Muscle of back (tissue), 11 donors: Measurements from ENCODE around the gene INSIG2. TPM values are rescaled to one million over a fixed set of nuclear protein-coding genes. Genes with fewer than 3 reads are reported as not detected.

ENCODE experiments used
- DNase-seq, 3 donors: peaks; one replicate each; pipeline versions ENCODE4 v3.0.0 to v3.0.0-alpha.2; 2013
- polyA plus RNA-seq, 10 donors: library from polyadenylated mRNA; unstranded; fragments of 120-200 nt; gene quantifications; one replicate each; pipeline ENCODE4 v1.2.1, GENCODE V29; 2013; ENCODE audit not compliant: insufficient read length in 10 of 10

INSIG2 gene
- polyA plus RNA-seq, 10 donors: 15.1 to 25.0 (median 22.1) TPM

DNA sequence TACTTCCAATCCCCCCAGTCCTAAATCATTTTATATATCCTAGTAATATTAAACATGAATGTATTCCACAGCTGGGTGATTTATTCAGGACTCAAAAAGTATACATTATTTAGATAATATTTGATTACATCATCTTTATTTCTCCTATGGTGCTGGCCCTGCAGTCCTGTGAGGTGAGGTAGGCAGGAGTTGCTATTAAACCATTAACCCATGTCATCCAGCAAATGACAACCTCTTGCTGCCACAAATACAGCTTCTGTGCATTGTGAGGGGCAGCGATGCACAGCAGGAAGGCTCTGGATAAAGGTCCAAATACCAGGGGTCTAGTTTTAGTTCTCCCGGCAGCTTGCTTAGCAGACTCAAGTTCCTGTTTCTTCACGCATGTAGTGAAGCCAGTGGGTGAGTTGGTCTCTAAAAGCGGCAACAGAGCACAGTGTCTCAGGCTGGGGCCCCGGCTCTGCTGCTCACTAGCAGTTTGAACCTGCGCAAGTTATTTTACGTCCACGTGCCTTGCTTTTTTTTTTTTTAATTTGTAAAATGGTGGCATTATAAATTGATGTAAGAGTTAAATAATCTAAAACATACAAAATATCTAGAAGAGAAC lies 36.1 kb downstream of the INSIG2 start:
- peak in 1 of 3 donors; percentile 20 for DNase-seq

DNA sequence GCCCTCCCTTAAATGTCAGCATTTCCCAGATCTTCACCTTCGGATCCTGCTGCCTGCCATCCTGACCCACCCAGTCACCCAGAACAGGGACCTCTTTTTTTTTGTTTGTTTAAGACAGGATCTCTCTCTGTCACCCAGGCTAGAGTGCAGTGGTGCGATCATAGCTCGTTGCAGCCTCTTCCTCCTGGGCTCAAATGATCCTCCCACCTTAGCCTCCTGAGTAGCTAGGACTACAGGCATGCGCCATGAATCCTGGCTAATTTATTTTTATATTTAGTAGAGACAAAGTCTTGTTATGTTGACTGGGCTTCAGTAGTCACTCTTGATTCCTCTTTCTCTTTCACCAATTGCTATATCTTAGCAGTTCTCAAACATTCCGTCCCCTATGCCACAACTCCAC lies 39.0 kb downstream of the INSIG2 start:
- no peak for DNase-seq

GRCh38 chr2:118128826-118129225 lies 40.6 kb downstream of the INSIG2 start:
- DNase-seq: no peak

DNA sequence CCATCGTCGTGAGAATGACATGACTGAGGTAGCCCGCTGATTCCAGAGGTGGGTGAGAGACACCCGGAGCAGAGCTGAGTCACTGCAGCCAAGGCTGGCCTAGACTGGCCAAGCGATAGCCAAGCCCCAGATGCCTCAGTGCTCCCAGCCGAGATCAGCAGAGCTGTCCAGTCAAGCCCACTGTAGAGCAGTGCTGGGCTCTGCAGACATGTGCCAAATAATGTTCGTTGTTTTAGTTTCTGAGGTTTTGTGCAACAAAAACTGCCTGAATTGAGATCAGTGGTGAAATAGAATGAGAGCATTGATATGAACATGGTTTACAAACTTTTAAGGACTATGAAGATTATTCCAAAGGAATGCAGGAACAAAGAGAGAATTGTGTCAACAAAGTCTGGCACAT lies 42.1 kb downstream of the INSIG2 start:
- no peak for DNase-seq

DNA sequence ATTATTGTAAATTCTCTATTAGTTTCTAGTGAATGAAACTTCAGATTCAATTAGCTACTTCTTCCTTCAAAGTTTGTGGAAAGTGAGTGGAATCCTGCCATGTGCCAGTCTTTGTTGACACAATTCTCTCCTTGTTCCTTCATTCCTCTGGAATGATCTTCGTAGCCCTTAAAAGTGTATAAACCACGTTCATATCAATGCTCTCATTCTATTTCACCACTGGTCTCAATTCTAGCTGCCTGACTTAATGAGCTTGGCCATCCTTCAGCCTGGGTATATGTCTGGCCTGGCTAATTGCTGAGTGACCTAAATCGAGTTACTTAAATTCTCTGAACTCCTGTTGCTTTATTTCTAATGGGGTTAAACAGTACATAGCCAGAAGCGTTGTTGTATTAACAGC lies 43.5 kb downstream of the INSIG2 start:
- no peak for DNase-seq

- no peak for DNase-seq
Observed at GRCh38 chr2:118133916-118134315, 45.6 kb downstream of the INSIG2 start.

DNA sequence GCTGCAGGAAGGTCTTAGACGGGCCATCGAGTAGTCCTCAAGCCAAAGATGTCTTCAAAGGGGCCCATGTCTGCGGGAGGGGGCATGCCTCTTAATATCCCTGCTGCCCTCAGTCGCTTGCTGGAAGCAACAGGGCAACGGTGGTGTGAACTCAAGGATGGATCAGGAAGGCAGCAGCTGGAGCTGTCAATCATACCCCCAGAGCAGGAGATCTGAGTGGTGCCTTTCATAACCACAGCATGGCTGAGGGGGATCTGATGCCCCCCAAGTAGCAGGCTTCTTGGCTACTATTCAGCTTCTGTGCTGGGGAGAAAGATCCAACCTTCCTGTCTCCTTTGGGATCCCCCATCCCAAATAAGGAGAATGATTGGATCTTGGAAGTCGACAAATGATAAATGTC lies 46.4 kb downstream of the INSIG2 start:
- no peak for DNase-seq

DNA sequence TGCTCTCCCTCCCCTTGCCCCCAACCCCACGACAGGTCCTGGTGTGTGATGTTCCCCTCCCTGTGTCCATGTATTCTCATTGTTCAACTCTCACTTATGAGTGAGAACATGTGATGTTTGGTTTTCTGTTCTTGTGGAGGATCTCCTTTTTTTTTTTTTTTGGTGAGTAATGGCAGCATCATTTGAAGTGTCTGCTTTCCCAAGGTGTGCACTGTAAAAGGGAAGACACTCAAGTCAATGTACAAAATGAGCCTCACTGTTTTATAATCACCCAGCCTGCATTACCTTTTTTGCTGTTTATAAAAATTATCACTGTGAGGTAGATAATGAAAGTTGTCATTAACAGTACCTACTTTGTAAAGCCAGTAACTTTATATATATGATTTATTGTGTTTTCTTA lies 56.9 kb downstream of the INSIG2 start:
- no peak for DNase-seq

DNA sequence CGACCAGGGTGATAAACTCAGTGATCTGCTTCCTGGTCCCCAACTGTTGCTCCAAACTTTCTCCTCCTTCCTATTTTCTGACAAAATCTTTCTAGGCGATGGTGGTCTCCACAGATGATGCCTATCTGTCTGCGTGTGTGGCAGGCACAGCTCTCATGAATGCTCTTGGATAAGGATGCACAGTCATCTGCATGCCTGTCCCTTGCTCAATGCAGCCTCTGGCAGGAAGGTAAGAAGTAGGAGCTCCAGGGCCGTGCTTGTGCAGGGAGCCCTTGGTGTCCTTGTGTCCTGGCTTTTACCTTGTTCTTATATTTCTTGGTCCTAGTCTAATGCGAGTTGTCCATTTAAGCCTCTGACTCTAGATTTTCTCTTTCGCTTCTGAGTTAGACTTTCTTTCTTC lies 57.5 kb downstream of the INSIG2 start:
- DNase-seq: no peak

DNA sequence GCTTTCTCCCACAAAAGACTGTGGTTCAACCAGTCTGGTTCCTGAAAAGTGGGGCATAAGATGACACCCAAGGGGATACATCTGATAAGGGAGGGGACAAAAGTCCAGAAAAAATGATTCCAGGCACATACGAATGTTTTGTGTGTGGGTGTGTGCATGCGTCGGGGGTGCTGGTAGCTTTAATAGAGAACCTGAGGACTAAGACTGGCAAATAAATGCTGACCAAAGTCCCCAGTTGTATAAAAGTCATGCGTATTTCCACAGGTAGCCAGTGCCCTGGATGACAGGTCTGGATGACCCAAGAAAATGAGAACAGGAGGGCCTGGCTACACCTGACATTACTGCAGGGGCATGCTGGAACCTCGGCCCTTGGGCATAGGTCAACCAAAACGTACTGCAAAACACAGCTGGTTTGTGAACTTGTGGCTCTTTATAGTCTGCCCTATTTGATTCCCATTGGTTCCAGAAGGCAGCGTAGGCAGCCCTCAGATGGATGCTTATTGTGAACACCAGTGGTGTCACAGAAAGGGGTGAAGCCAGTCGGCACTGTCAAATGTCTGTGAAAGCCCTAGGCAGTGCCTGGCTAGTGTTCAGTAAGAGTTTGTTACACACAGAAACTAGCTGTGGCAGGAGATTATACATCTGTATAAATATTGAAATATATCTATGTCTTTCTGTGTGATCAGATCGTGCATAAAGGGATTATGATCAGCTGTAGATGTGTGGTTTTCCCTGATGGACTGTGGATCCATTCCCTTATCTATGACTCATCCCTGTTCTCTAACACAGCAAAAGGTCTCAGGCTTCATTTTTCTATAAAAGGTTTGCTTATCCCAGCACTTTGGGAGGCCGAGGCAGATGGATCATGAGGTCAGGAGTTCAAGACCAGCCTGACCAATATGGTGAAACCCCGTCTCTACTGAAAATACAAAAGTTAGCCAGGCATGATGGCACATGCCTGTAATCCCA lies 58.3 kb downstream of the INSIG2 start:
- DNase-seq: no peak

GRCh38 chr2:118148133-118148532 lies 59.9 kb downstream of the INSIG2 start:
- DNase-seq: peak in 1 of 3 donors; percentile 15

DNA sequence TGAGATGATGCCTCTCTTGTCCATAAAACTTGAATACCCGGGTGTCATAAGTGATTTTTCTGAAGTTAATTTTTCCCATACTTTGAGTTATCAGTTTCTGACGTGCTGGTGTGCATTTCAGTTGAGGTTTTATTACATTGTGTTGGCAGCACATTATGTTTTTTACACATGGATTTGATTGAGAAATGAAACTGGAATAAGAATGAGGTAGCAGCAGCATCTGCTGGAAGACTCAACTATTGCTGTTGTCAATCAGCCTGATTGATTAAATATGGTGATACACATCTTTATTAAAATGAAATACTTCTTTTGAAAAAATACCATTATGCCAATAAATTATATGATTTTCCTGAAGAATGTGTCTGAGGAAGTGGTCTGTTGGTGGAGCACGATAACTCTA lies 60.5 kb downstream of the INSIG2 start:
- peak in 2 of 3 donors; percentile 25 to 73 for DNase-seq

DNA sequence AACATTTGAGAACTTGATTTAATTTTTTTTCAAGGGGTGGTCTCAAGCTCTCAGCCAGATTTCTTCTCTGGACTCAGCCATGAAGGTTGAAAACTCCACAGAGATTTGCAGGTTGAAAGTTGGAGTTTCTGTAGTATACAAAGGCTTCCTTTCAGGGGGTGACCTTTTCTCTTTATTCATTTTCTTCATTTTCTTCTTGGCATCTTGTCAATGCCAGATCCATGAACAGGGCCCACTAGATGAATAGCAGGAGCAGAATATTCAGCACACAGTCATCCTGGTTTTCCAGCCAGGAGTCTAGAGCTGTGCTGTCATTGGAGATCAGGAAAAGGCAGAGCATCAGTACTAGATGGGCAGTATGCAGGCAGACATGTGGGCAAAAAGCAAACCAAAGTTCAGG lies 62.0 kb downstream of the INSIG2 start:
- DNase-seq: no peak

DNA sequence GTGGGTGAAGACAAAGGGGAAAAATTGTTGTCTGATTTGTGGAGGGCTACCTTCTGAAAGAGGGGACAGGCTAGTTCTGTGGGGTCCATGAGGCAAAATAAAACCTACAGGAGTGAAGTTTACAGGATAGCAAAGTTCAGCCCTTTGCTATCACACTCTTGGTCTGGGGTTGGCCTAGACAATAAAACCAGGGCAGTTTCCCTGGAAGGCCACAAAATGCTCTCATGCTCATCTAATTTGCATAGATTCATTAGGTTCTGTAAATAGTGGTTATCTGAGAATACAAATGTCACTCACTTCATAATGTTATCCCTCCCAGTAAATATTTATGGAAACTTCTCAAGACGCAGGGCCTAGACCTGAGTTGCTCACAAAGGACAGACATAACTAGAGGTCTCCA lies 63.6 kb downstream of the INSIG2 start:
- no peak for DNase-seq

DNA sequence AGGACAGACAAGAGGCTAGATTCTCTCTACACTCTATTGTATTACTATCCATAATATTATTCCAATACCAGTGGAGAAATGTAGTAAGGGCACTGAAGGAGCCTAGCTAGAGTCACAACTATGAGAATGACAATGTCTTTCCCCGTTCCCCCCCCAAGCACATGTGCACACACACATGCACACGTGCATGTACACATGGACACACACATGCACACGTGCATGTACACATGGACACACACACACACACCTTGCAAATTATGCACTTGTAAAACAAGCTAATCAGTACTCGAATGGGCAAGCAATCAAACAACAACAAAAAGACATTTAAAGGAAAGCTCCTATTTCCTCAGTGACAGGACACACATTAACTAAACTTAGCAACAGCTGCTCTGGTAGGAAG lies 65.2 kb downstream of the INSIG2 start:
- DNase-seq: no peak

DNA sequence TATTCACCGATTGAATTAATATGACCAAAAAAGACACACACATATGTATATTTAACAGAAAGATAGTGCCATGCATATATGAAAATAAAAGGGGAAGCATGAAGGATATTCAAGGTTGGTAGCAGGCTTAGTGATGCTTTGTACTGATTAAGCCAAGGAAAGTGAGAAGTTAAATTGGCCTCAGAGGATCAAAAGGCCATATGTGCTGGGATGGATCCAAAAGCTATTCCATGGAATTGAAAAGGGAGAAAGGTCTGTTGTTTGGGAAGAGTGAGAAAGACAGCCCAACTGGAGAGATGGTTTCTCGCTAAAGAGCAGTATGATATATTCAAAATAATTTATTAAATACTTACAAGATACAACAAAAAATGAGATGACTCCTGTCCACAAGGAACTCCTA lies 65.9 kb downstream of the INSIG2 start:
- no peak for DNase-seq

Other genes starting within 250 kb of the INSIG2 start
- gene CCDC93, start 74.4 kb upstream of the INSIG2 start, polyA plus RNA-seq: 10 to 100 TPM; 18.4 to 38.9 (median 26.3) TPM